ENCODE results near the gene MBTPS1. TPM values are rescaled to one million over a fixed set of nuclear protein-coding genes. Genes with fewer than 3 reads are reported as not detected.

Gene MBTPS1
- total RNA-seq, 1 experiment from 2014 or later = 46.9 TPM

DNA sequence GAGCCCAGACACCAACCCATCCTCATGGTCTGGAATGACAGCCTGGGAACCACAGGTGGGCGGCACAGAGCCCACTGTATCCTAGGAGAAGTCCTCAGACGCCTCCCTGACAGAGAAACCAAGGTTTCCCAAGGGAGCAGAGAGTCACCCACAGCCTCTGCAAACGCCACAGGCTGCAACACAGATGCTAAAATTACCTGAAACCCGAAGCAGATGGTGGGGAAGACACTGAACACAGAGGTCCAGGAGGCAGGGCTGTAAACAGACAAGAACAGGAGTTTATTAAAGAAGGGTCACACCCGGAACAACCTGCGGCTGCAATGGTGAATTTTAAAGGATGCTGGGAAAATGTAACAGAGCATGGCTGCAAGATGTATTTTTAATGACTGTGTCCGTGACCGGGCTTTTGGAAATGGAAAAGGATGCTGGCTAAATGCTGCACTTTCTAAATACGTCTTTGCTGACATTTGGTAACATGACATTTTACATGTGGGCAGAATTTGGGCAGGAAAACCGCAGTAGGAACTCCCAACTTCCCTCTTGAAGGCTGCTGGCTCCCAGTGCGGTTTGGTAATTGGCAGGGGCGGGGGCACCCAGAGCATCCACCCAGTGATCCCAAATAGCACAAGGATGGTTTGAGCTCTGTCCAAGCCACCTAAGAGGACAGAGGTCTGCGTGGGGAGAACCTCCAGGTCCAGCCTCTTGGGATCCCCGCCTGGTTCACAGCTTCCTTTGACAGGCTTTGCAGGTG, 87.3 kb downstream of the MBTPS1 start (continued):
- TF ChIP-seq, protein P1, sequence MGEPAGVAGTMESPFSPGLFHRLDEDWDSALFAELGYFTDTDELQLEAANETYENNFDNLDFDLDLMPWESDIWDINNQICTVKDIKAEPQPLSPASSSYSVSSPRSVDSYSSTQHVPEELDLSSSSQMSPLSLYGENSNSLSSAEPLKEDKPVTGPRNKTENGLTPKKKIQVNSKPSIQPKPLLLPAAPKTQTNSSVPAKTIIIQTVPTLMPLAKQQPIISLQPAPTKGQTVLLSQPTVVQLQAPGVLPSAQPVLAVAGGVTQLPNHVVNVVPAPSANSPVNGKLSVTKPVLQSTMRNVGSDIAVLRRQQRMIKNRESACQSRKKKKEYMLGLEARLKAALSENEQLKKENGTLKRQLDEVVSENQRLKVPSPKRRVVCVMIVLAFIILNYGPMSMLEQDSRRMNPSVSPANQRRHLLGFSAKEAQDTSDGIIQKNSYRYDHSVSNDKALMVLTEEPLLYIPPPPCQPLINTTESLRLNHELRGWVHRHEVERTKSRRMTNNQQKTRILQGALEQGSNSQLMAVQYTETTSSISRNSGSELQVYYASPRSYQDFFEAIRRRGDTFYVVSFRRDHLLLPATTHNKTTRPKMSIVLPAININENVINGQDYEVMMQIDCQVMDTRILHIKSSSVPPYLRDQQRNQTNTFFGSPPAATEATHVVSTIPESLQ (CRISPR knock-in tag; IDR thresholded peaks at IDR 0.05) = no peak
- TF ChIP-seq, protein P2, sequence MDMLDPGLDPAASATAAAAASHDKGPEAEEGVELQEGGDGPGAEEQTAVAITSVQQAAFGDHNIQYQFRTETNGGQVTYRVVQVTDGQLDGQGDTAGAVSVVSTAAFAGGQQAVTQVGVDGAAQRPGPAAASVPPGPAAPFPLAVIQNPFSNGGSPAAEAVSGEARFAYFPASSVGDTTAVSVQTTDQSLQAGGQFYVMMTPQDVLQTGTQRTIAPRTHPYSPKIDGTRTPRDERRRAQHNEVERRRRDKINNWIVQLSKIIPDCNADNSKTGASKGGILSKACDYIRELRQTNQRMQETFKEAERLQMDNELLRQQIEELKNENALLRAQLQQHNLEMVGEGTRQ (CRISPR knock-in tag; IDR thresholded peaks at IDR 0.05) = no peak
- no peak for TF ChIP-seq IRF2 (CRISPR knock-in tag; IDR thresholded peaks at IDR 0.05; ENCODE audit: borderline replicate concordance, low read depth)
- TF ChIP-seq SMAD3 (CRISPR knock-in tag; IDR thresholded peaks at IDR 0.05; ENCODE audit: borderline replicate concordance) = no peak

DNA sequence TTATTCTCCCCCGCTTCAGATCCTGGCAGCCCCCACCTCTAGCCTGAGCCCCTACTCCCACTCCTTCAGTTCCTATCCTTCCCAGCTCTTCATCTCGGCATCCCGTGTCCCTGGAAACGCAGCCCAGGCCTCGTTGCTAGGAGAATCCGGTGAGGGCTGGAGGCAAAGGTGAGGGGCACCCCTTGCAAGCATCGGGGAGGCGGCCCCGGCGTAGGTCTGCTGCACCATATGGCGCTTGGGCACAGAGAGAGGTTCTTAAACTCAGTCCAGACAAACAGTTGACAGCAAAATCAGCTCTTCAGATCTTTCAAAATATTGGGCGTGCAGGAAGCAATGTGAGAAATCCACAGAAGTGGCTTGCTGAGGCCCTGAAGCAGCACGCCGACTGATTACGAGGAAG, 89.1 kb downstream of the MBTPS1 start:
- TF ChIP-seq TEAD1 (CRISPR knock-in tag; IDR thresholded peaks at IDR 0.05) (no peak), ZNF232 (CRISPR knock-in tag; IDR thresholded peaks at IDR 0.05) (no peak), RELA (CRISPR knock-in tag; IDR thresholded peaks at IDR 0.05; ENCODE audit: borderline replicate concordance) (no peak), TP53 (CRISPR knock-in tag; IDR thresholded peaks at IDR 0.05) (no peak), ZNF121 (CRISPR knock-in tag; IDR thresholded peaks at IDR 0.05) (no peak), GABPB1 (CRISPR knock-in tag; IDR thresholded peaks at IDR 0.05) (no peak), ETV6 (CRISPR knock-in tag; IDR thresholded peaks at IDR 0.05) (no peak), PRRX2 (CRISPR knock-in tag; IDR thresholded peaks at IDR 0.05) (no peak), SP1 (CRISPR knock-in tag; conservative IDR thresholded peaks at IDR 0.05) (no peak), SOX15 (CRISPR knock-in tag; IDR thresholded peaks at IDR 0.05) (no peak), MXD4 (CRISPR knock-in tag; IDR thresholded peaks at IDR 0.05; ENCODE audit: borderline replicate concordance) (no peak), ZNF416 (CRISPR knock-in tag; IDR thresholded peaks at IDR 0.05) (no peak)
- TF ChIP-seq, protein P3, sequence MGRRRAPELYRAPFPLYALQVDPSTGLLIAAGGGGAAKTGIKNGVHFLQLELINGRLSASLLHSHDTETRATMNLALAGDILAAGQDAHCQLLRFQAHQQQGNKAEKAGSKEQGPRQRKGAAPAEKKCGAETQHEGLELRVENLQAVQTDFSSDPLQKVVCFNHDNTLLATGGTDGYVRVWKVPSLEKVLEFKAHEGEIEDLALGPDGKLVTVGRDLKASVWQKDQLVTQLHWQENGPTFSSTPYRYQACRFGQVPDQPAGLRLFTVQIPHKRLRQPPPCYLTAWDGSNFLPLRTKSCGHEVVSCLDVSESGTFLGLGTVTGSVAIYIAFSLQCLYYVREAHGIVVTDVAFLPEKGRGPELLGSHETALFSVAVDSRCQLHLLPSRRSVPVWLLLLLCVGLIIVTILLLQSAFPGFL (CRISPR knock-in tag; IDR thresholded peaks at IDR 0.05; ENCODE audit: borderline replicate concordance) = no peak
- TF ChIP-seq, protein P4, sequence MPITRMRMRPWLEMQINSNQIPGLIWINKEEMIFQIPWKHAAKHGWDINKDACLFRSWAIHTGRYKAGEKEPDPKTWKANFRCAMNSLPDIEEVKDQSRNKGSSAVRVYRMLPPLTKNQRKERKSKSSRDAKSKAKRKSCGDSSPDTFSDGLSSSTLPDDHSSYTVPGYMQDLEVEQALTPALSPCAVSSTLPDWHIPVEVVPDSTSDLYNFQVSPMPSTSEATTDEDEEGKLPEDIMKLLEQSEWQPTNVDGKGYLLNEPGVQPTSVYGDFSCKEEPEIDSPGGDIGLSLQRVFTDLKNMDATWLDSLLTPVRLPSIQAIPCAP (CRISPR knock-in tag; IDR thresholded peaks at IDR 0.05) = no peak
- TF ChIP-seq, protein P5, sequence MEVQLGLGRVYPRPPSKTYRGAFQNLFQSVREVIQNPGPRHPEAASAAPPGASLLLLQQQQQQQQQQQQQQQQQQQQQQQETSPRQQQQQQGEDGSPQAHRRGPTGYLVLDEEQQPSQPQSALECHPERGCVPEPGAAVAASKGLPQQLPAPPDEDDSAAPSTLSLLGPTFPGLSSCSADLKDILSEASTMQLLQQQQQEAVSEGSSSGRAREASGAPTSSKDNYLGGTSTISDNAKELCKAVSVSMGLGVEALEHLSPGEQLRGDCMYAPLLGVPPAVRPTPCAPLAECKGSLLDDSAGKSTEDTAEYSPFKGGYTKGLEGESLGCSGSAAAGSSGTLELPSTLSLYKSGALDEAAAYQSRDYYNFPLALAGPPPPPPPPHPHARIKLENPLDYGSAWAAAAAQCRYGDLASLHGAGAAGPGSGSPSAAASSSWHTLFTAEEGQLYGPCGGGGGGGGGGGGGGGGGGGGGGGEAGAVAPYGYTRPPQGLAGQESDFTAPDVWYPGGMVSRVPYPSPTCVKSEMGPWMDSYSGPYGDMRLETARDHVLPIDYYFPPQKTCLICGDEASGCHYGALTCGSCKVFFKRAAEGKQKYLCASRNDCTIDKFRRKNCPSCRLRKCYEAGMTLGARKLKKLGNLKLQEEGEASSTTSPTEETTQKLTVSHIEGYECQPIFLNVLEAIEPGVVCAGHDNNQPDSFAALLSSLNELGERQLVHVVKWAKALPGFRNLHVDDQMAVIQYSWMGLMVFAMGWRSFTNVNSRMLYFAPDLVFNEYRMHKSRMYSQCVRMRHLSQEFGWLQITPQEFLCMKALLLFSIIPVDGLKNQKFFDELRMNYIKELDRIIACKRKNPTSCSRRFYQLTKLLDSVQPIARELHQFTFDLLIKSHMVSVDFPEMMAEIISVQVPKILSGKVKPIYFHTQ (CRISPR knock-in tag; IDR thresholded peaks at IDR 0.05) = no peak
- TF ChIP-seq, protein P6, sequence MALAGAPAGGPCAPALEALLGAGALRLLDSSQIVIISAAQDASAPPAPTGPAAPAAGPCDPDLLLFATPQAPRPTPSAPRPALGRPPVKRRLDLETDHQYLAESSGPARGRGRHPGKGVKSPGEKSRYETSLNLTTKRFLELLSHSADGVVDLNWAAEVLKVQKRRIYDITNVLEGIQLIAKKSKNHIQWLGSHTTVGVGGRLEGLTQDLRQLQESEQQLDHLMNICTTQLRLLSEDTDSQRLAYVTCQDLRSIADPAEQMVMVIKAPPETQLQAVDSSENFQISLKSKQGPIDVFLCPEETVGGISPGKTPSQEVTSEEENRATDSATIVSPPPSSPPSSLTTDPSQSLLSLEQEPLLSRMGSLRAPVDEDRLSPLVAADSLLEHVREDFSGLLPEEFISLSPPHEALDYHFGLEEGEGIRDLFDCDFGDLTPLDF (CRISPR knock-in tag; IDR thresholded peaks at IDR 0.05) = no peak
- TF ChIP-seq, protein P7, sequence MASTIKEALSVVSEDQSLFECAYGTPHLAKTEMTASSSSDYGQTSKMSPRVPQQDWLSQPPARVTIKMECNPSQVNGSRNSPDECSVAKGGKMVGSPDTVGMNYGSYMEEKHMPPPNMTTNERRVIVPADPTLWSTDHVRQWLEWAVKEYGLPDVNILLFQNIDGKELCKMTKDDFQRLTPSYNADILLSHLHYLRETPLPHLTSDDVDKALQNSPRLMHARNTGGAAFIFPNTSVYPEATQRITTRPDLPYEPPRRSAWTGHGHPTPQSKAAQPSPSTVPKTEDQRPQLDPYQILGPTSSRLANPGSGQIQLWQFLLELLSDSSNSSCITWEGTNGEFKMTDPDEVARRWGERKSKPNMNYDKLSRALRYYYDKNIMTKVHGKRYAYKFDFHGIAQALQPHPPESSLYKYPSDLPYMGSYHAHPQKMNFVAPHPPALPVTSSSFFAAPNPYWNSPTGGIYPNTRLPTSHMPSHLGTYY (CRISPR knock-in tag; IDR thresholded peaks at IDR 0.05) = no peak
- TF ChIP-seq, protein P8, sequence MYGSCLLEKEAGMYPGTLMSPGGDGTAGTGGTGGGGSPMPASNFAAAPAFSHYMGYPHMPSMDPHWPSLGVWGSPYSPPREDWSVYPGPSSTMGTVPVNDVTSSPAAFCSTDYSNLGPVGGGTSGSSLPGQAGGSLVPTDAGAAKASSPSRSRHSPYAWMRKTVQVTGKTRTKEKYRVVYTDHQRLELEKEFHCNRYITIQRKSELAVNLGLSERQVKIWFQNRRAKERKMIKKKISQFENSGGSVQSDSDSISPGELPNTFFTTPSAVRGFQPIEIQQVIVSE (CRISPR knock-in tag; IDR thresholded peaks at IDR 0.05; ENCODE audit: borderline replicate concordance) = no peak
- TF ChIP-seq, protein P9, sequence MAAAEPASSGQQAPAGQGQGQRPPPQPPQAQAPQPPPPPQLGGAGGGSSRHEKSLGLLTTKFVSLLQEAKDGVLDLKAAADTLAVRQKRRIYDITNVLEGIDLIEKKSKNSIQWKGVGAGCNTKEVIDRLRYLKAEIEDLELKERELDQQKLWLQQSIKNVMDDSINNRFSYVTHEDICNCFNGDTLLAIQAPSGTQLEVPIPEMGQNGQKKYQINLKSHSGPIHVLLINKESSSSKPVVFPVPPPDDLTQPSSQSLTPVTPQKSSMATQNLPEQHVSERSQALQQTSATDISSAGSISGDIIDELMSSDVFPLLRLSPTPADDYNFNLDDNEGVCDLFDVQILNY (CRISPR knock-in tag; IDR thresholded peaks at IDR 0.05) = no peak
- ChIA-PET POLR2A (no interaction called here), CTCF (interaction anchor here (0.7 to 2.8 kb wide), 5 partner anchors 14 to 1780 kb away, joined by 3 to 11 read pairs (median 3); no protein-coding TSS in a partner anchor)
- ATAC-seq = no peak
- Mint-ChIP-seq H3K4me3 (no peak overlapping the region), H3K9me3 (no peaks in the 10 kb centered on the region), H3K36me3 (no peaks in the 10 kb centered on the region), H3K27me3 (ENCODE audit: low read depth) (no peaks in the 10 kb centered on the region), H3K4me1 (peaks cover 15% of the 10 kb centered on the region), H3K27ac (no peak overlapping the region)
- no peak for DNase-seq (ENCODE audit: low spot score)
